IPS-NIHi7 (cell line): ENCODE data around the gene TMPRSS6.
A peak's percentile ranks its signal among the peaks of the same experiment; 100 is the strongest.

Experiments used
- DNase-seq: peaks from one replicate; pipeline ENCODE4 v3.0.0; 2012; ENCODE audit warnings: mixed read lengths; ENCODE audit errors: extremely low spot score

TMPRSS6 gene

GRCh38 chr22:37117092-37117491, 7.6 kb upstream of the TMPRSS6 start:
- DNase-seq: no peak

GRCh38 chr22:37115032-37115431, 5.5 kb upstream of the TMPRSS6 start:
- no peak for DNase-seq

DNA sequence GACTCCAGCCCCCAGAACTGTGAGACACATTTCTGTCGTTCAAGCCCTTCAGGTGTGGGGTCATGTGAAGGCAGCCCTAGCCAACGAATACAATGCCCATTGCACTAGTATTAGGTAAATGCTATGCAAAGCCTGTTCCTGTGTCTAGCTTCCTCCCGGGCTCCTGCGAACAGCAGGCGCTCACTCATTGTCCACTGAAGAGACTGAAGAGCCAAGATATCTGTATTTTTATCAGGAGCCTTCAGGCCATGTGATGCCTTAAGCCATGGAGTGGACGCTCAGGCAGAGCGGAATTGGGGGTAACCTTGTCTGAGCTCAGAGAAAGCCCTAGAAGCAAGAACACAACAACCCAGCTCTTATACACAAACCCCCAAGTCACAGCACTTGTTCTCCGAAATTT, 4.2 kb upstream of the TMPRSS6 start:
- no peak for DNase-seq

DNA sequence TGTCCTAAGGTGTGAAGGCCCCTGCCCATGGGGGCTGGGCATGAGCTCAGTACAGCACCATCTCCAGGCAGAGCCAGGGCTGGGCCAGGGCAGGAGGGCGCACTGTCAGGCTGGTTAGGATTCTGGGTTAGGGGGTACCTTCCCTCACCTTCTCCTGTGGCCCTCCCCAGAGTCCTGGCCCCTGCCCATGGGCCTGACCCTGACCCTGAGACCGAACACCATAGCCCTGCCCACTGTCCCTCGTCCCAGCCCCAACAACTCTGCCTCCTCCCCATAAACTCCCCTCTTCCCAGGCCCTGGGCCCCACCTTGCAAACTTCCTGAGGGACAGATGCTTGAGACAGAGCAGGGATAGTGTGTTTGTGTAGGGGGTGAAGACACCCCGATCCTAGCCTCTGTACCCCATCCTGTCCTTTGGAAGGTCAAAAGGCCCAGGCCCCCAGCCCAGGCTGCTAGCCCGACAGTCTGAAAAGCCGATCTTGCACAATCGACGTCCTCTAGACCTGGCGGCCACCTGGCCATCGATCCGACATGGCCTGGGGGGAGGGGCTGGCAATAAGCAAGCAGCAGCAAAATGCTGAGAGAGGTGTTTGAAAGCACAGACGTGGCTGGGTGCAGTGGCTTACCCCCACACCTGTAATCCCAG, 2.7 kb upstream of the TMPRSS6 start:
- DNase-seq: no peak

DNA sequence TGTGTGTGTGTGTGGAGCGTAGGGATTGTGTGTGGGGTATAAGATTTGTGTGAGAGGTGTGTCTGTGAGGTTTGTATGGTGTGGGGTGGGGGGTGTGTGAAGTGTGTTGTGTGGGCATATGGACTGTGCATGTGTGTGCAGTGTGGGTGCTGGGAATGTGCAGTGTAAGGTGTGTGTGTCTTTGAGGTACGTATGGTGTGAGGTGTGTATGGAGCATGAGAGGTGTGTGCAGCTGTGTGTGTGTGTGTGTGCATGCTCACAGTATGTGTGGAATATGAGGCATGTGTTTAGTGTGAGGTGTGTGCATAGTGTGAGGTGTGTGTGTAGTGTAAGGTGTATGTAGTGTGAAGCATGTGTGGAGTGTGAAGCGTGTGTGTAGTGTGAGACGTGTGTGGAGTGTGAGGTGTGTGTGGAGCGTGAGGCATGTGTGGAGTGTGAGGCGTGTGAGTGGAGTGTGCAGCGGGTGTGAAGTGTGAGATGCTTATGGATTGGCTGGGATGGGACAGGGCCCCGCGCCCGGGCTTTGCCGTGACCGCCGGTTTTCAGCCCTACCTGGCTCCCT, 1.7 kb upstream of the TMPRSS6 start:
- no peak for DNase-seq

DNA sequence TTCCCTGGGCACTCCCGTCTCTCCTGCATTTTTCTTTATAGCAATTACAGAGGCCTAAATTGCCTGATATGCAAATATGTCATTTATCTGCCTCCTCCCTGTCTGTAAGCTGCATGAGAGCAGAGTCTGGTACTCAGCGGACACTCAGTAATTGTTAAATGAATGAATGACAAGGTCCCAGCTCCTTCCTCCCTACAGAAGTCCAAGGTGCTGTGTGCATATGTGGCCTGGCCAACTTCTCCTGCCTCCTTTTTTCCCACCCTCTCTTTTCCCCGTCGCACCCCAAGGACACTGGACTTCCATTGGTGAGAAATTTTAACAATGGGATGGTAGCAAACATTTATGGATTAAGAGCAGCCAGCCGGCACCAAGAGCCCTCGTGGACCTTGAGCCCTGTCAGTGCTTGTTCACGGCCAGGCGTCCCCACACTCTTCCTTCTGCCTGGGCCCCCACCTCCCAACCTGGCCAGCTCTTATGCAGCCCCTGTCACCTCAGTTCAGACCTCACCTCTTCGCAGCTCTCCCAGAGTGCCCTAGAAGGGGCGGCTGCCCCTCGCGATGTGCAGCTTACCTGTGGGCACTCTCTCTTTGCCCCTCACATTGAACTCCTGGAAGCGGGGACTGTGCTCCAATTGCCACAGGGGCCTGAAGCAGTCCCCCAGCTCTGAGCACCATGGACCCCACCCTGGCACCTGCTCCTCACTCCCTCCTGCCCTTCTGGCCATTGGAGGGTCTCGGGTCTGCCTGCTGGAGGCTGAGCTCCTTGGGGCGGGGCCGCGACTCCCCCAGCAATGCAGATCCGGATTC, 1.5 kb downstream of the TMPRSS6 start:
- DNase-seq: no peak

- DNase-seq: no peak
These were observed 3.5 kb downstream of the TMPRSS6 start for GRCh38 chr22:37105990-37106389.

DNA sequence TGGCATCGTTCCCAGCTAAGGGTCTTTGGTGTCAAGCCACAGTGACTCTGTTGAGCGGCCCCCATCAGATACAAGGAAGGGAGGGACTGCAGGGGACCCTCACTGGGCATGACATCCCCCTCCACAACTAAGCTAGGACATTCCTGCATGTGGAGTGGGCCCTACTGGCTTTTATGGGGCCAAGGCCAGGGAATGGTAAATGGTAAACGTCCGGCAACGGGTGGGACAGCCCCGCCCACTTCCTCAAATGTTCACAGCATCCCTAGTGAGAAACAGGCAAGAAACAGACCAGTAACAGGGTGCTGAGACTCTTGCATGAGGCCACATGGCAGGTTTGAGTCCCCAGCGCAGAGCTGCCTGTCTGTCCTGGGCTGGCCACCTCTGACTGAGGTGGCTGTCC, 4.4 kb downstream of the TMPRSS6 start:
- no peak for DNase-seq

- DNase-seq: no peak
These were observed 5.7 kb downstream of the TMPRSS6 start for GRCh38 chr22:37103656-37104452.

DNA sequence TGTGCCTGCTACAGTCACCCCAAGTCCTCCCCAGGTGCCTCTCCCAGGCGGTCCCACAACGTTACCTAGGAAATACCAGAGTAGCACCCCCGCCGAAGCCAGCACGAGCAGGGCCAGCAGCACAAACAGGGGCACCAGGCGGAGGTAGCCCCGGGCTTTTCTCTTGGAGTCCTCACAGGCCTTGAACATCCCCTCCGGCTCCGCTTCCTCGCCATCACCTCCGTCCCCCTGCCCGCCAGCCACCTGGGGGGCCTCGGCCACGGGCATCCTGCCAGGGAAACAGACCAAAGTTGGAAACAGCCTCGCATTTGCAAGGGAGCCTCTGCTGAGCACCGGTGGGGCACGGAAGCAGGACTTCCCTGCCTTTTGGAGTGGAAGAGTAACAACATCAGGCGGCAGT, 6.4 kb downstream of the TMPRSS6 start:
- DNase-seq: no peak

DNA sequence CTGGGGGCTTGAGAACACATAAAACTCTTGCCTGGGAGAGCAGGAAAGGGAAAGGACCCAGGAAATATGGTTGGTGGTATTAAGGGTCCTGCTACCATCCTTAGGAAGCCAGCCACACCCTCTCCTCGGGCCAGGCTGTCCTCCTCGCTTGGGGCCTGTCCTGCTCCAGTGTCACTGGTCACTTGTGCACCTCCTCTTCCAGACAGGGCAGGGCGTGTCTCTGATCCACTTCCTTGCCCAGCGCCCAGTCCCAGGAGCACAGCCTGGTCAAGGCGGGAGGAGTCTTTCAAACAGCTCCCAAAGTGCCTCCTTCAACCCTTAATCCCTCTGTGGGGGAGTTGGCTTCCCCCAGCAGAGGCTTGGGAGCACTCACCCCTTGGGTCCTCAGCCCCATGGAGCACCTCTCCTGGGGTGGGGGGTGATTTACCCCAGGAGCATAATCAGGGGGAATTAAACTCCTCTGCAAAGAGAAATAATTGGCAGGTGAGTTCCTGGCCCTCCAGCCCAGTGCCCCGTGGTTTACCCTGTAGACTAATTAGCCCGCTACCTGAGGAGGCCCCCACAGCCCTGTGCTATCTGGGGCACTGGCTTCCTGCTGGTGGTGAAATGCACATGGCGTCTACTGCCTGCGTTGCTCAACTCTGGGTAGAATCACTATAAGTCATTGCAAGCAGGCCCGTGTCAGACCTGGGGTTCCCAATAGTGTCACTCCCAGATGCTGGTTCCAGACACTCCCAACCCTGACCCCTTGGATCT, 8.0 kb downstream of the TMPRSS6 start:
- DNase-seq: no peak

- DNase-seq: no peak
These were observed 8.9 kb downstream of the TMPRSS6 start for GRCh38 chr22:37100589-37101127.

GRCh38 chr22:37098976-37099591, 10.4 kb downstream of the TMPRSS6 start:
- peak; percentile 76 for DNase-seq

DNA sequence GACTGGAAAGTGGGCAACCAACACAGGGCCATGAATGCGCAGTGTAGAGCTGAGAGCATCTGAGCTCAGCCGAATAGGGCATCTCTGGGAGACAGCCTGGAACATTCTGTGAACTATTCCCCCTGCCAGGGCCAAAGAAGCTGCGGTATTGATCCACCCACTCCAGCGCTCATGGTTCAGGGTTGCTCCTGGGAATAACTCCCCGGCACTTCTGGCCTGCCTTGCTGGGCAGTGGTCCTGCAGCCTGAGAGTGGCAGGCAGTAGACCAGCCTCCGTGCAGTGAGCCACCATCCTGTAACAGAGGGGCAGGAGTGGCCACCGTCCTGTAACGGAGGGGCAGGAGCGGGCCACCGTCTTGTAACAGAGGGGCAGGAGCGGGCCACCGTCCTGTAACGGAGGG, 12.2 kb downstream of the TMPRSS6 start:
- no peak for DNase-seq

- DNase-seq: no peak
These were observed 14.4 kb downstream of the TMPRSS6 start for GRCh38 chr22:37095113-37095512.

- no peak for DNase-seq
These were observed 15.3 kb downstream of the TMPRSS6 start for GRCh38 chr22:37094239-37094638.

DNA sequence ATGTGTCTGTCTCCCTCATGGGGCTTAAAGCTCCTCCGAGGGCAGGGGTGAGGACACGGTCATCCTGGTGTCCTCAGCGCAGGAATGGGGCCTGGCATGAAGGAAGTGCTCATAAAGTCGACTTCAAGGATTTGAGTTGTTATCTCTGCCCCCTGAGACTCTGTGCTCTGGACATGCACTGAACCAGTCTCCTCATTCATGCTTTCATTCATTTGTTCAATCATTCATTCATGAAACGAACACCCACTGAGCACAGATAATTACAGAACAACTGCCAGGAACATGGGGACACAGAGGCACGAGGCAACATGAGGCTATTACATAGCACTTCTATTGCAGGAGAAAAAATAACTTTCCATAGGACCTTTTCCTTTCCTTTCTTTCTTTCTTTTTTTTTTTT, 16.5 kb downstream of the TMPRSS6 start:
- DNase-seq: no peak

GRCh38 chr22:37091994-37092393, 17.5 kb downstream of the TMPRSS6 start:
- no peak for DNase-seq

DNA sequence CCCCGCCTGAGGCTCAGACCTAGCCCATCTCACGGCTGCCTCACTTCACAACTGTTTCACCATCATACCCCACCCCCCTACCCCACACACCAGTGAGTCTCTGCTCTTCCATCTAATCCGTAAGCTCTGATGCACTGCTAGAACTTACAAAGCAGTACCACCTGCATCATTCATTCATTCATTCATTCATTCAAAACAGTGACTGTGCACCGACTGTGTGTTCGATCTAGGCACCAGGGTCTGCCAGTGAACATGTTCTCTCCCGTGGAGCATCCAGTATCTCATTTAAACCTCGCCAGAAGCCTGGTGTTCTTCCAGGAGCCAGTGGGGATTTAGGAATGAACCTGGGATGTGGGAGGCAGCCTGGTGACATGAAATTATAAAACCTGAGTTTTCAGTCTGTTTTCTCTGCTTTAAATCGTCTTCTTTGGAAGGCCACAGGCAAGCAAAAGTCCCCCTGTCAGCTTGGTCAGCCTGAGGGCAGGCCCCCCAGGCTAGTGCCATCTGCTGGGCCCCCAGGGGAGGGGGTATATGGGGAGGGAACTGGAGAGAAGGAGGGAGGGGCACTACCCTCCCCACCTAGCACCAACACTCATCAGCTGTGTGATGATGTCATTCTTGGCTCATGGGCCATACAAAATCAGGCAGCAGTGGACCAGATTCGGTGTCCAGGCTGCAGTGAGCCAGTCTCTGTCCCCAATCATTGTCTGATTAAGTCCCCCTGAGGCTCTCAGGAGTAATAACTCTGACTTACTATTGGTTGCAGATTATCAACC, 18.4 kb downstream of the TMPRSS6 start:
- DNase-seq: no peak

GRCh38 chr22:37089434-37089833, 20.1 kb downstream of the TMPRSS6 start:
- no peak for DNase-seq
